Measurements from ENCODE around the gene ATG13. TPM values are rescaled to one million over a fixed set of nuclear protein-coding genes. Genes with fewer than 3 reads are reported as not detected.

ATG13 gene
- total and polyA plus RNA-seq, 2 of the 4 experiments (the other 2 are of a cell fraction) = 43.0 to 49.7 TPM

GRCh38 chr11:46666516-46666915 lies 49.2 kb downstream of the ATG13 start:
- no peak overlapping the region for H3K27ac ChIP-seq (ENCODE audit: insufficient read depth, low read length)
- H3K14ac ChIP-seq (replicated peaks; ENCODE audit: low read depth, low read length) = no peak overlapping the region
- H3K9ac ChIP-seq (ENCODE audit: low read depth, low read length) = no peak overlapping the region
- intact Hi-C loops (cut with micrococcal nuclease) = no loop called here
- 80% methylated on average over 2 of the region's 5 CpGs; no CpG with 5 or more reads in 1 of the 2 experiments for WGBS, 2 experiments (ENCODE audit: extremely low coverage in 2 of 2, insufficient read length in 1 of 2)
- H3K4me2 ChIP-seq (ENCODE audit: low read depth, low read length) = no peak overlapping the region
- no peak overlapping the region for H3K4ac ChIP-seq (ENCODE audit: low read depth, low read length)
- H2AFZ ChIP-seq (replicated peaks; ENCODE audit: low read length, poor library complexity) = no peak overlapping the region
- H4K91ac ChIP-seq (ENCODE audit: insufficient read depth, low read depth, low read length) = no peak overlapping the region
- no peaks in the 10 kb centered on the region for H4K20me1 ChIP-seq (ENCODE audit: insufficient read depth, low read length)
- H2AK5ac ChIP-seq (ENCODE audit: low read depth, low read length) = no peak overlapping the region
- no peak overlapping the region for H3K18ac ChIP-seq (ENCODE audit: low read depth, low read length)
- POLR2A ChIA-PET (ENCODE audit: unreplicated experiment) = no interaction called here
- no peak overlapping the region for H3K56ac ChIP-seq (ENCODE audit: extremely low read depth, insufficient read depth, low read length)
- no peak overlapping the region for H2BK15ac ChIP-seq (ENCODE audit: low read depth, low read length)
- BruUV-seq (replicated peaks) = no TSS peak
- H4K5ac ChIP-seq (ENCODE audit: low read depth, low read length) = no peak overlapping the region
- in situ Hi-C loops (cut with MboI; ENCODE audit: low sequenced_read_pairs) = no loop called here
- H2BK5ac ChIP-seq (ENCODE audit: low read depth, low read length, poor library complexity, severe bottlenecking) = no peak overlapping the region
- no peak overlapping the region for H2BK120ac ChIP-seq (ENCODE audit: low read depth, low read length)
- no peak for TF ChIP-seq POLR2A (IDR thresholded peaks at IDR 0.05; ENCODE audit: low read depth, low read length)
- TF ChIP-seq SMC3 (IDR thresholded peaks at IDR 0.05; ENCODE audit: low read depth, low read length) = no peak
- TF ChIP-seq, protein P1, sequence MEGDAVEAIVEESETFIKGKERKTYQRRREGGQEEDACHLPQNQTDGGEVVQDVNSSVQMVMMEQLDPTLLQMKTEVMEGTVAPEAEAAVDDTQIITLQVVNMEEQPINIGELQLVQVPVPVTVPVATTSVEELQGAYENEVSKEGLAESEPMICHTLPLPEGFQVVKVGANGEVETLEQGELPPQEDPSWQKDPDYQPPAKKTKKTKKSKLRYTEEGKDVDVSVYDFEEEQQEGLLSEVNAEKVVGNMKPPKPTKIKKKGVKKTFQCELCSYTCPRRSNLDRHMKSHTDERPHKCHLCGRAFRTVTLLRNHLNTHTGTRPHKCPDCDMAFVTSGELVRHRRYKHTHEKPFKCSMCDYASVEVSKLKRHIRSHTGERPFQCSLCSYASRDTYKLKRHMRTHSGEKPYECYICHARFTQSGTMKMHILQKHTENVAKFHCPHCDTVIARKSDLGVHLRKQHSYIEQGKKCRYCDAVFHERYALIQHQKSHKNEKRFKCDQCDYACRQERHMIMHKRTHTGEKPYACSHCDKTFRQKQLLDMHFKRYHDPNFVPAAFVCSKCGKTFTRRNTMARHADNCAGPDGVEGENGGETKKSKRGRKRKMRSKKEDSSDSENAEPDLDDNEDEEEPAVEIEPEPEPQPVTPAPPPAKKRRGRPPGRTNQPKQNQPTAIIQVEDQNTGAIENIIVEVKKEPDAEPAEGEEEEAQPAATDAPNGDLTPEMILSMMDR (conservative IDR thresholded peaks at IDR 0.05; ENCODE audit: low read depth, low read length) = no peak
- TF ChIP-seq CEBPB (IDR thresholded peaks at IDR 0.05; ENCODE audit: low read depth, low read length) = no peak
- no peak for TF ChIP-seq MAZ (IDR thresholded peaks at IDR 0.05; ENCODE audit: borderline replicate concordance, low read depth, low read length)
- TF ChIP-seq FOS (IDR thresholded peaks at IDR 0.05; ENCODE audit: low read depth, low read length) = no peak
- TF ChIP-seq BHLHE40 (IDR thresholded peaks at IDR 0.05; ENCODE audit: low read depth, low read length) = no peak
- TF ChIP-seq, protein P2, sequence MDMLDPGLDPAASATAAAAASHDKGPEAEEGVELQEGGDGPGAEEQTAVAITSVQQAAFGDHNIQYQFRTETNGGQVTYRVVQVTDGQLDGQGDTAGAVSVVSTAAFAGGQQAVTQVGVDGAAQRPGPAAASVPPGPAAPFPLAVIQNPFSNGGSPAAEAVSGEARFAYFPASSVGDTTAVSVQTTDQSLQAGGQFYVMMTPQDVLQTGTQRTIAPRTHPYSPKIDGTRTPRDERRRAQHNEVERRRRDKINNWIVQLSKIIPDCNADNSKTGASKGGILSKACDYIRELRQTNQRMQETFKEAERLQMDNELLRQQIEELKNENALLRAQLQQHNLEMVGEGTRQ (IDR thresholded peaks at IDR 0.05; ENCODE audit: low read depth, low read length) = no peak
- no peak for TF ChIP-seq RCOR1 (IDR thresholded peaks at IDR 0.05; ENCODE audit: insufficient replicate concordance, low read length)
- TF ChIP-seq RFX5 (IDR thresholded peaks at IDR 0.05; ENCODE audit: low read depth, low read length) = no peak
- no peak for TF ChIP-seq NFE2L2 (IDR thresholded peaks at IDR 0.05; ENCODE audit: low read depth, low read length)
- TF ChIP-seq, protein P3, sequence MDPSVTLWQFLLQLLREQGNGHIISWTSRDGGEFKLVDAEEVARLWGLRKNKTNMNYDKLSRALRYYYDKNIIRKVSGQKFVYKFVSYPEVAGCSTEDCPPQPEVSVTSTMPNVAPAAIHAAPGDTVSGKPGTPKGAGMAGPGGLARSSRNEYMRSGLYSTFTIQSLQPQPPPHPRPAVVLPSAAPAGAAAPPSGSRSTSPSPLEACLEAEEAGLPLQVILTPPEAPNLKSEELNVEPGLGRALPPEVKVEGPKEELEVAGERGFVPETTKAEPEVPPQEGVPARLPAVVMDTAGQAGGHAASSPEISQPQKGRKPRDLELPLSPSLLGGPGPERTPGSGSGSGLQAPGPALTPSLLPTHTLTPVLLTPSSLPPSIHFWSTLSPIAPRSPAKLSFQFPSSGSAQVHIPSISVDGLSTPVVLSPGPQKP (IDR thresholded peaks at IDR 0.05; ENCODE audit: borderline replicate concordance, low read depth, low read length) = no peak
- TF ChIP-seq RAD21 (IDR thresholded peaks at IDR 0.05; ENCODE audit: low read length) = no peak
- TF ChIP-seq CHD1 (IDR thresholded peaks at IDR 0.05; ENCODE audit: low read depth, low read length) = no peak
- TF ChIP-seq MXI1 (IDR thresholded peaks at IDR 0.05; ENCODE audit: borderline replicate concordance, low read depth, low read length) = no peak
- TF ChIP-seq MAFK (IDR thresholded peaks at IDR 0.05; ENCODE audit: low read depth, low read length) = no peak
- CTCF ChIA-PET = interaction anchor here (0.5 kb wide), 1 partner anchor 32 kb away, joined by 3 read pairs; no protein-coding TSS in a partner anchor
- no peak overlapping the region for H2BK20ac ChIP-seq (ENCODE audit: low read depth, low read length)
- H3K9me1 ChIP-seq (ENCODE audit: insufficient read depth, low read length) = peaks cover 12% of the 10 kb centered on the region
- dilution Hi-C loops (cut with HindIII; ENCODE audit: low sequenced_read_pairs, unreplicated experiment) = no loop called here
- H3K4me1 ChIP-seq (ENCODE audit: control insufficient read depth, insufficient read depth, low read length) = peaks cover 5% of the 10 kb centered on the region
- DNase-seq (no peak), ATAC-seq (ENCODE audit: low read depth) (no peak)
- peaks cover 55% of the 10 kb centered on the region for H3K36me3 ChIP-seq (ENCODE audit: control insufficient read depth, insufficient read depth, low read length)
- H4K8ac ChIP-seq (ENCODE audit: low read depth in 2 of 2, low read length in 2 of 2) = no peak overlapping the region
- no peaks in the 10 kb centered on the region for H3K27me3 ChIP-seq (ENCODE audit: control insufficient read depth, insufficient read depth, low read length)
- H3K4me3 ChIP-seq (ENCODE audit: insufficient read depth, low read depth, low read length) = no peak overlapping the region
- no peaks in the 10 kb centered on the region for H3K9me3 ChIP-seq (ENCODE audit: control insufficient read depth, insufficient read depth, low read length)
- peaks cover 0 to 8% of the 10 kb centered on the region in 2 experiments; a peak in 2 of 4 replicates for H3K79me1 ChIP-seq (ENCODE audit: low read depth in 1 of 2, low read length in 2 of 2)
- H3K23ac ChIP-seq (ENCODE audit: low read depth, low read length) = no peak overlapping the region
- no peak overlapping the region for H2AK9ac ChIP-seq (replicated peaks; ENCODE audit: low read depth, low read length, poor library complexity)

All from IMR-90 (cell line).